Activated T-cell treated with anti-CD3 and anti-CD28 coated beads, Interleukin-2, amount 50 U/mL, for 72 hours (primary cell): ENCODE data around the gene TMEM272. TPM values are rescaled to one million over a fixed set of nuclear protein-coding genes. Genes with fewer than 3 reads are reported as not detected.

Source experiments
- ATAC-seq, 2 donors: fragments of 150-1000 bp; cut with Tn5 transposase; replicated peaks in 1 of 2; 2 replicates each; pipeline ENCODE4 v1.10.0; 2021; ENCODE audit warnings: moderate library complexity in 2 of 2, mild to moderate bottlenecking in 1 of 2
- DNase-seq, 2 donors: peaks; one replicate each; pipeline ENCODE4 v3.0.0; 2021 to 2022; ENCODE audit warnings: mixed read lengths in 1 of 2
- H3K27ac Mint-ChIP-seq: one replicate; pipeline ENCODE4 v1.8.0; 2022; ENCODE audit warnings: mild to moderate bottlenecking, moderate library complexity, mixed read lengths
- H3K27me3 Mint-ChIP-seq: one replicate; pipeline ENCODE4 v1.8.0; 2022; ENCODE audit warnings: low read depth, mixed read lengths
- H3K36me3 Mint-ChIP-seq, 2 donors: one replicate each; pipeline ENCODE4 v1.8.0; 2022; ENCODE audit warnings: mixed read lengths in 2 of 2, mild to moderate bottlenecking in 1 of 2; ENCODE audit not compliant: insufficient read depth in 2 of 2
- H3K4me1 Mint-ChIP-seq: one replicate; pipeline ENCODE4 v1.8.0; 2022; ENCODE audit warnings: low read depth, mixed read lengths
- H3K4me3 Mint-ChIP-seq, 2 donors: one replicate each; pipeline ENCODE4 v1.8.0; 2022; ENCODE audit warnings: mild to moderate bottlenecking in 2 of 2, mixed read lengths in 2 of 2, moderate library complexity in 2 of 2
- H3K9me3 Mint-ChIP-seq, 2 donors: one replicate each; pipeline ENCODE4 v1.8.0; 2022; ENCODE audit warnings: mixed read lengths in 2 of 2
- total RNA-seq, 2 donors: library from RNA; stranded (reverse); gene quantifications; one replicate each; pipeline ENCODE4 v1.2.3, GENCODE V29; 2022

The TMEM272 gene
- total RNA-seq, 2 donors from 2014 or later: 0.19 to 0.30 TPM

- peak; percentile 26 to 34 for ATAC-seq
- peak; percentile 52 to 55 for DNase-seq
- H3K27ac Mint-ChIP-seq: peak overlapping the region; percentile 89
- peak overlapping the region; percentile 84 to 93 for H3K4me3 Mint-ChIP-seq
- H3K9me3 Mint-ChIP-seq: no peaks in the 10 kb centered on the region
- H3K27me3 Mint-ChIP-seq: no peaks in the 10 kb centered on the region
- H3K4me1 Mint-ChIP-seq: peaks cover 46% of the 10 kb centered on the region
- H3K36me3 Mint-ChIP-seq: peaks cover 0 to 5% of the 10 kb centered on the region in 2 donors
These were observed 40.4 kb downstream of the TMEM272 start for GRCh38 chr13:51804295-51805172.

GRCh38 chr13:51803422-51804294 lies 41.3 kb downstream of the TMEM272 start, which contains the start of gene DHRS12:
TSS of gene DHRS12 (minus strand) at chr13:51804163. CDS start at chr13:51799659, 4,504 bp downstream.
- Mint-ChIP-seq H3K4me1 (peaks cover 46% of the 10 kb centered on the region), H3K9me3 (no peaks in the 10 kb centered on the region), H3K27me3 (no peaks in the 10 kb centered on the region), H3K27ac (peak within 1 kb of the TSS; percentile 99), H3K36me3 (peaks cover 0 to 4% of the 10 kb centered on the region in 2 donors), H3K4me3 (peak within 1 kb of the TSS; percentile 95 to 98)
- peak; percentile 77 to 78 for ATAC-seq
- DNase-seq: peak; percentile 83 to 87

- Mint-ChIP-seq H3K36me3 (peaks cover 0 to 4% of the 10 kb centered on the region in 2 donors), H3K4me1 (peaks cover 49% of the 10 kb centered on the region), H3K9me3 (no peaks in the 10 kb centered on the region), H3K27me3 (no peaks in the 10 kb centered on the region), H3K4me3 (peak overlapping the region; percentile 95 to 98), H3K27ac (peak overlapping the region; percentile 99)
- ATAC-seq: peak in 1 of 2 donors; percentile 0
- DNase-seq: no peak
These were observed 42.2 kb downstream of the TMEM272 start for GRCh38 chr13:51802631-51803418.

- Mint-ChIP-seq H3K4me1 (peaks cover 56% of the 10 kb centered on the region), H3K4me3 (peak overlapping the region; percentile 95 to 98), H3K36me3 (peaks cover 0 to 4% of the 10 kb centered on the region in 2 donors), H3K9me3 (no peaks in the 10 kb centered on the region), H3K27ac (no peak overlapping the region), H3K27me3 (no peaks in the 10 kb centered on the region)
- no peak for ATAC-seq
- no peak for DNase-seq
These were observed 43.3 kb downstream of the TMEM272 start for GRCh38 chr13:51801631-51802099.

GRCh38 chr13:51800486-51800885 lies 44.5 kb downstream of the TMEM272 start:
- H3K9me3 Mint-ChIP-seq: no peaks in the 10 kb centered on the region
- no peak overlapping the region for H3K27ac Mint-ChIP-seq
- H3K27me3 Mint-ChIP-seq: no peaks in the 10 kb centered on the region
- peaks cover 0 to 2% of the 10 kb centered on the region in 2 donors for H3K36me3 Mint-ChIP-seq
- DNase-seq (no peak), ATAC-seq (no peak)
- H3K4me1 Mint-ChIP-seq: peaks cover 53% of the 10 kb centered on the region
- no peak overlapping the region for H3K4me3 Mint-ChIP-seq

- Mint-ChIP-seq H3K4me1 (peaks cover 46% of the 10 kb centered on the region), H3K4me3 (no peak overlapping the region), H3K9me3 (no peaks in the 10 kb centered on the region), H3K27ac (no peak overlapping the region), H3K27me3 (no peaks in the 10 kb centered on the region), H3K36me3 (peaks cover 0 to 2% of the 10 kb centered on the region in 2 donors)
- DNase-seq (no peak), ATAC-seq (no peak)
These were observed 45.7 kb downstream of the TMEM272 start for GRCh38 chr13:51799261-51799660.

GRCh38 chr13:51797664-51798488 lies 47.1 kb downstream of the TMEM272 start:
- Mint-ChIP-seq H3K4me1 (peaks cover 53% of the 10 kb centered on the region), H3K27ac (no peak overlapping the region), H3K36me3 (peaks cover 3% of the 10 kb centered on the region in 2 donors), H3K27me3 (no peaks in the 10 kb centered on the region), H3K4me3 (no peak overlapping the region), H3K9me3 (no peaks in the 10 kb centered on the region)
- ATAC-seq (peak; percentile 43 to 45), DNase-seq (peak; percentile 66 to 68)

- no peaks in the 10 kb centered on the region for H3K27me3 Mint-ChIP-seq
- peaks cover 46% of the 10 kb centered on the region for H3K4me1 Mint-ChIP-seq
- ATAC-seq: no peak
- H3K36me3 Mint-ChIP-seq: peaks cover 6 to 7% of the 10 kb centered on the region in 2 donors
- no peak overlapping the region for H3K27ac Mint-ChIP-seq
- no peak overlapping the region for H3K4me3 Mint-ChIP-seq
- DNase-seq: no peak
- no peaks in the 10 kb centered on the region for H3K9me3 Mint-ChIP-seq
These were observed 48.4 kb downstream of the TMEM272 start for GRCh38 chr13:51796546-51796945.

- DNase-seq (no peak), ATAC-seq (no peak)
- Mint-ChIP-seq H3K4me1 (peaks cover 39% of the 10 kb centered on the region), H3K27ac (no peak overlapping the region), H3K9me3 (no peaks in the 10 kb centered on the region), H3K36me3 (peaks cover 6 to 7% of the 10 kb centered on the region in 2 donors), H3K4me3 (no peak overlapping the region), H3K27me3 (no peaks in the 10 kb centered on the region)
These were observed 49.6 kb downstream of the TMEM272 start for GRCh38 chr13:51795419-51795818.

- ATAC-seq: no peak
- Mint-ChIP-seq H3K27me3 (no peaks in the 10 kb centered on the region), H3K4me1 (peaks cover 39% of the 10 kb centered on the region), H3K36me3 (peaks cover 6 to 7% of the 10 kb centered on the region in 2 donors), H3K4me3 (no peak overlapping the region), H3K27ac (no peak overlapping the region), H3K9me3 (no peaks in the 10 kb centered on the region)
- DNase-seq: no peak
These were observed 50.0 kb downstream of the TMEM272 start for GRCh38 chr13:51794964-51795363.

- ATAC-seq: peak; percentile 92 to 95
- Mint-ChIP-seq H3K36me3 (peaks cover 6 to 7% of the 10 kb centered on the region in 2 donors), H3K4me3 (peak overlapping the region; percentile 27 to 65)
These were observed 51.3 kb downstream of the TMEM272 start for GRCh38 chr13:51793570-51794271.

More at GRCh38 chr13:51793570-51794271, 51.3 kb downstream of the TMEM272 start:
- peaks cover 39% of the 10 kb centered on the region for H3K4me1 Mint-ChIP-seq
- H3K27me3 Mint-ChIP-seq: no peaks in the 10 kb centered on the region
- no peaks in the 10 kb centered on the region for H3K9me3 Mint-ChIP-seq
- peak overlapping the region; percentile 43 for H3K27ac Mint-ChIP-seq
- peak; percentile 65 to 67 for DNase-seq
